ENCODE results near the gene RNF213. TPM values are rescaled to one million over a fixed set of nuclear protein-coding genes. Genes with fewer than 3 reads are reported as not detected.

The RNF213 gene
- total and polyA plus RNA-seq, 10 of the 15 experiments (the other 5 are each of a cell fraction or from before 2014, with no cell fraction given) = 18.6 to 145 (median 65.8) TPM

- POLR2A ChIA-PET = no interaction called here
- intact Hi-C loops (cut with micrococcal nuclease; ENCODE audit: unreplicated experiment) = no loop called here
- TF ChIP-seq RAD51 (IDR thresholded peaks at IDR 0.05) = no peak
- no peak for TF ChIP-seq WRNIP1 (IDR thresholded peaks at IDR 0.05; ENCODE audit: borderline replicate concordance, low read depth, low read length)
- no peak for TF ChIP-seq MLLT1 (IDR thresholded peaks at IDR 0.05)
- no peak for TF ChIP-seq ZNF24 (IDR thresholded peaks at IDR 0.05)
- no peak for TF ChIP-seq EP300 (IDR thresholded peaks at IDR 0.05; ENCODE audit: borderline replicate concordance in 1 of 2, control insufficient read depth in 1 of 2, low read depth in 2 of 2, low read length in 2 of 2)
- TF ChIP-seq IRF4 (IDR thresholded peaks at IDR 0.05; ENCODE audit: low read depth, low read length) = no peak
- no peak for TF ChIP-seq FOS (IDR thresholded peaks at IDR 0.05; ENCODE audit: borderline replicate concordance, extremely low read depth, insufficient read length)
- TF ChIP-seq, protein P1, sequence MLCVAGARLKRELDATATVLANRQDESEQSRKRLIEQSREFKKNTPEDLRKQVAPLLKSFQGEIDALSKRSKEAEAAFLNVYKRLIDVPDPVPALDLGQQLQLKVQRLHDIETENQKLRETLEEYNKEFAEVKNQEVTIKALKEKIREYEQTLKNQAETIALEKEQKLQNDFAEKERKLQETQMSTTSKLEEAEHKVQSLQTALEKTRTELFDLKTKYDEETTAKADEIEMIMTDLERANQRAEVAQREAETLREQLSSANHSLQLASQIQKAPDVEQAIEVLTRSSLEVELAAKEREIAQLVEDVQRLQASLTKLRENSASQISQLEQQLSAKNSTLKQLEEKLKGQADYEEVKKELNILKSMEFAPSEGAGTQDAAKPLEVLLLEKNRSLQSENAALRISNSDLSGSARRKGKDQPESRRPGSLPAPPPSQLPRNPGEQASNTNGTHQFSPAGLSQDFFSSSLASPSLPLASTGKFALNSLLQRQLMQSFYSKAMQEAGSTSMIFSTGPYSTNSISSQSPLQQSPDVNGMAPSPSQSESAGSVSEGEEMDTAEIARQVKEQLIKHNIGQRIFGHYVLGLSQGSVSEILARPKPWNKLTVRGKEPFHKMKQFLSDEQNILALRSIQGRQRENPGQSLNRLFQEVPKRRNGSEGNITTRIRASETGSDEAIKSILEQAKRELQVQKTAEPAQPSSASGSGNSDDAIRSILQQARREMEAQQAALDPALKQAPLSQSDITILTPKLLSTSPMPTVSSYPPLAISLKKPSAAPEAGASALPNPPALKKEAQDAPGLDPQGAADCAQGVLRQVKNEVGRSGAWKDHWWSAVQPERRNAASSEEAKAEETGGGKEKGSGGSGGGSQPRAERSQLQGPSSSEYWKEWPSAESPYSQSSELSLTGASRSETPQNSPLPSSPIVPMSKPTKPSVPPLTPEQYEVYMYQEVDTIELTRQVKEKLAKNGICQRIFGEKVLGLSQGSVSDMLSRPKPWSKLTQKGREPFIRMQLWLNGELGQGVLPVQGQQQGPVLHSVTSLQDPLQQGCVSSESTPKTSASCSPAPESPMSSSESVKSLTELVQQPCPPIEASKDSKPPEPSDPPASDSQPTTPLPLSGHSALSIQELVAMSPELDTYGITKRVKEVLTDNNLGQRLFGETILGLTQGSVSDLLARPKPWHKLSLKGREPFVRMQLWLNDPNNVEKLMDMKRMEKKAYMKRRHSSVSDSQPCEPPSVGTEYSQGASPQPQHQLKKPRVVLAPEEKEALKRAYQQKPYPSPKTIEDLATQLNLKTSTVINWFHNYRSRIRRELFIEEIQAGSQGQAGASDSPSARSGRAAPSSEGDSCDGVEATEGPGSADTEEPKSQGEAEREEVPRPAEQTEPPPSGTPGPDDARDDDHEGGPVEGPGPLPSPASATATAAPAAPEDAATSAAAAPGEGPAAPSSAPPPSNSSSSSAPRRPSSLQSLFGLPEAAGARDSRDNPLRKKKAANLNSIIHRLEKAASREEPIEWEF (IDR thresholded peaks at IDR 0.05; ENCODE audit: insufficient replicate concordance, low read depth, low read length) = no peak
- no peak for TF ChIP-seq HDAC6 (IDR thresholded peaks at IDR 0.05; ENCODE audit: unreplicated experiment)
- TF ChIP-seq POU2F2 (IDR thresholded peaks at IDR 0.05; ENCODE audit: borderline replicate concordance, low read depth, low read length) = no peak
- TF ChIP-seq IKZF1 (conservative IDR thresholded peaks at IDR 0.05) = no peak
- H3K9ac ChIP-seq (ENCODE audit: control insufficient read depth, insufficient read depth, low read length) = no peak overlapping the region
- BruUV-seq (replicated peaks) = no TSS peak
- ATAC-seq = no peak
- in situ Hi-C loops (cut with MboI) = no loop called here
- RAD21 ChIA-PET (ENCODE audit: unreplicated experiment) = interaction anchor here (1.2 kb wide), 1 partner anchor 96 kb away, joined by 3 read pairs; no protein-coding TSS in a partner anchor
- H3K9me3 ChIP-seq (replicated peaks; ENCODE audit: control insufficient read depth, insufficient read depth, low read length) = no peaks in the 10 kb centered on the region
- H4K20me1 ChIP-seq (ENCODE audit: control insufficient read depth, insufficient read depth) = no peaks in the 10 kb centered on the region
- H3K79me2 ChIP-seq (ENCODE audit: control insufficient read depth, insufficient read depth, low read length) = no peaks in the 10 kb centered on the region
- H3K4me1 ChIP-seq (ENCODE audit: control insufficient read depth, insufficient read depth, low read length) = no peaks in the 10 kb centered on the region
- H3K27me3 ChIP-seq (replicated peaks in 1 of 2; ENCODE audit: control insufficient read depth in 2 of 2, insufficient read depth in 2 of 2, low read length in 1 of 2) = no peaks in the 10 kb centered on the region
- CTCF ChIA-PET = interaction anchor here (1.1 kb wide), 1 partner anchor 97 kb away, joined by 4 read pairs; no protein-coding TSS in a partner anchor
- no peak for FAIRE-seq
- H2AFZ ChIP-seq (ENCODE audit: control insufficient read depth, low read depth, low read length) = no peak overlapping the region
- H3K27ac ChIP-seq (ENCODE audit: control insufficient read depth, insufficient read depth) = no peak overlapping the region
- SMC1A ChIA-PET (ENCODE audit: uncharacterized antibody, unreplicated experiment) = no interaction called here
- DNase-seq (ENCODE audit: low read depth, low spot score) = no peak
- H3K4me2 ChIP-seq (ENCODE audit: control insufficient read depth, insufficient read depth) = no peak overlapping the region
- WGBS (ENCODE audit: insufficient coverage, insufficient replicate concordance, low lambda C conversion rate, missing lambda C conversion rate) = 95% methylated on average over 10 of the region's 10 CpGs
- no peak overlapping the region for H3K4me3 ChIP-seq
- H3K36me3 ChIP-seq (ENCODE audit: control insufficient read depth in 2 of 2, insufficient read depth in 2 of 2, low read length in 1 of 2) = peaks cover 41 to 48% of the 10 kb centered on the region in 2 experiments
Measured at GRCh38 chr17:80292521-80292971, 31.9 kb downstream of the RNF213 start.

Measured in GM12878 (cell line).